Duodenal mucosa (tissue), 2 donors: Measurements from ENCODE around the gene TGFBR2.

Experiments used
- H3K27ac ChIP-seq: one replicate; pipeline ENCODE4 v1.7.0; 2013; ENCODE audit warnings: low read depth, low read length
- H3K27me3 ChIP-seq, 2 donors: one replicate each; pipeline ENCODE4 v1.7.0; 2013; ENCODE audit warnings: low read length in 2 of 2, control low read depth in 1 of 2; ENCODE audit not compliant: insufficient read depth in 2 of 2, control insufficient read depth in 1 of 2
- H3K36me3 ChIP-seq, 2 donors: one replicate each; pipeline ENCODE4 v1.7.0; 2013; ENCODE audit warnings: low read length in 2 of 2, control low read depth in 1 of 2; ENCODE audit not compliant: insufficient read depth in 2 of 2, control insufficient read depth in 1 of 2
- H3K4me1 ChIP-seq, 2 donors: one replicate each; pipeline ENCODE4 v1.7.0; 2013; ENCODE audit warnings: low read length in 2 of 2, control low read depth in 1 of 2; ENCODE audit not compliant: insufficient read depth in 2 of 2, control insufficient read depth in 1 of 2
- H3K4me3 ChIP-seq, 2 donors: one replicate each; pipeline ENCODE4 v1.7.0; 2013; ENCODE audit warnings: low read length in 2 of 2, low read depth in 1 of 2
- H3K9ac ChIP-seq, 2 donors: one replicate each; pipeline ENCODE4 v1.7.0; 2013; ENCODE audit warnings: low read length in 2 of 2, low read depth in 1 of 2
- H3K9me3 ChIP-seq, 2 donors: one replicate each; pipeline ENCODE4 v1.7.0; 2013; ENCODE audit warnings: low read length in 2 of 2, control low read depth in 1 of 2; ENCODE audit not compliant: control insufficient read depth in 1 of 2

Gene TGFBR2

DNA sequence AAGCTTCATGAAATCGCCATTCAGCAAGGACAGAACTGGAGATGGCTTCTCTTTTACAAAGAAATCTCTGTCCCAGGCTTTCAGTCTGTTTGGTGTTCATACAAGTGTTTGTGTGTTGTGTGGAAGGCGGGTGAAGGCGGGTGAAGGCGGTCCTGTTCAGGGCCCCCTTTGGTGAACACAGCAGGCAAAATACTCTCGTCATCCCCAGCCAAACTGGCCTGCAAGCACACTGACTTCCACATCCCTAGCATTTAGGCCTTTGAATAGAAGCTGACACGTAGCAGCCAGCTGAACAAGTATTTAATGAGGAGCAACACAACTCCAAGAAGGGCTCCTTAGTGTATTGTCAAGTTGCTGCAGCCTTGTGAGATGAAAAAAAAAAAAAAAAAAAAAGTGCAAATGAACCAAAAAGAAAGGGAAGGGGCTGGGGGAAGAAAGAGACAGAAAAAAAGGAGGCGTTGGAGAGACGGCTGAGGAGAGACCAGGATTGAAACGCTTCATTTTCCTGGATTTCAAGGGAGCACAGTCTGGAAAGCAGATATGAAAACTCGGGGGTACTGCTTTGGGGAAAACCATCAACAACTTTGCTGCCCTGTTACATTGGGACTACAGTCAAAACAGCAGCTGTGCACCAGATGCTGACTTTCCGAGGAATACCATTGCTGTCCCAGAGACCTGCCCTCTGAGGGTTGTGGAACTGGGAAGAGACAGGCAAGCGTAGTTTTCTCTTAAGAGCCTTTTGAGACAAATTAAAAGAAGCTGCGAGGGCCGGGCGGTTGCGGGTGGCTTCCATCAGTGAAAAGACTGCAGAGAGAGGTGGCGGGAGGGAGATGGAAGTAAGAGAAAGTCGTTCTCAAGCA lies 74.6 kb downstream of the TGFBR2 start:
- Histone ChIP-seq H3K27me3 (no peaks in the 10 kb centered on the region), H3K4me3 (no peak overlapping the region), H3K27ac (no peak overlapping the region), H3K9me3 (no peaks in the 10 kb centered on the region), H3K4me1 (peaks cover 5 to 29% of the 10 kb centered on the region in 2 donors), H3K36me3 (peaks cover 12 to 27% of the 10 kb centered on the region in 2 donors), H3K9ac (no peak overlapping the region)

GRCh38 chr3:30681649-30682211 lies 75.3 kb downstream of the TGFBR2 start:
- Histone ChIP-seq H3K36me3 (peaks cover 11 to 25% of the 10 kb centered on the region in 2 donors), H3K9me3 (no peaks in the 10 kb centered on the region), H3K4me1 (peaks cover 5 to 32% of the 10 kb centered on the region in 2 donors), H3K9ac (no peak overlapping the region), H3K27ac (no peak overlapping the region), H3K4me3 (no peak overlapping the region), H3K27me3 (no peaks in the 10 kb centered on the region)

DNA sequence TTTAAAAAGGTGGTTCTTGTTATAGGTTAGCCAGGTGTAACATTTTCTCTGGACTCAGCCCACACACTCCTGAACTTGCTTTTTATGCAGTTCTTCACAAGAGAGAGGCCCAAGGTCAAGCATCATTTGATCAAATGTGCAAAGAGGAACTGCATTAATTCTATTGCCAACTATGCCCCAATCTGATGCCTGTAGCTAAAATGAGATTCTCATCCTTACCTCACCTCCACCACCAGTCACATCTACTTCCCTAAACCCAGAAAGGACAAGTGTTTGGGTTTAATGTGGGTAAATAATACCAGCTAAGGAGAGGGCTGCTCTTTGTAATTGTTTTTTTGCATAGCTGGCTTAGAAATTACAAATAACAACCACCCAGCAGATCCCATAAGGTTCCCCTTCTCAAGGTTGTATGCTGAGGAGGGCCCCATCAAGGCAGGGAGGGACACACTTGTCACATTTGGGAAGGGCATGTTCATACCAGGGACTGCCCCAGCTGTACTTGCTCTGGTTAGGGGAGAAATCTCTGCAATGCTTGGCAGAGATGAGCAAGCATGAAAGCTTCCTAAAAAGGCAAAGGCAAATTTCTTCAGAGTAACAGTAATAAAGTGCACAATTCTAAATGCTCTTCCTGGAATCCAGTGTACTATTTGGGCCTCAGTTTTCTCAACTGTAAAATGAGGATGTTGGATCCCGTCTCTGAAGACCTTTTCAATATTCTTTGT lies 76.2 kb downstream of the TGFBR2 start:
- H3K4me1 ChIP-seq: peaks cover 5 to 35% of the 10 kb centered on the region in 2 donors
- no peak overlapping the region for H3K4me3 ChIP-seq
- no peaks in the 10 kb centered on the region for H3K27me3 ChIP-seq
- no peak overlapping the region for H3K9ac ChIP-seq
- H3K27ac ChIP-seq: no peak overlapping the region
- H3K9me3 ChIP-seq: no peaks in the 10 kb centered on the region
- H3K36me3 ChIP-seq: peaks cover 8 to 18% of the 10 kb centered on the region in 2 donors

DNA sequence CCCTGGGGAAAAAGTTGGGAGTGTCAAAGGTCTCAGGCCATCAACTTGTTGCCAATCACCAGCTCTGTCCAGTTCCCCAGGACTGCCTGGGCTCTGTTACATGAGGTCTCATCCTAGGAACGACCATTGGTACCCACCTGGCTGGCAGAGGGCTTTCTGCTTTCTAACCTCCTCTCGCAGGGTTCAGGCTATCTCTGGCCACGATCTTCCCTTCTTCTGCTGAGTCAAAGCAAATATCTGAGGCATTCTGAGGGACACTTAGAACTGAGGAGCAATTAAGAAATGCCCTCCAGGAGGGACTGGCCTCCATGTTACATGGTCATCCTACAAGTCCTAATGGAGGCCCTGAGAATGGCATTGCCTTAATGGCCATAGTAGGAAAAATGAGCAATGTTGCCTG lies 77.4 kb downstream of the TGFBR2 start:
- Histone ChIP-seq H3K36me3 (peaks cover 8 to 16% of the 10 kb centered on the region in 2 donors), H3K9me3 (no peaks in the 10 kb centered on the region), H3K4me1 (peaks cover 14 to 44% of the 10 kb centered on the region in 2 donors), H3K9ac (no peak overlapping the region), H3K27ac (no peak overlapping the region), H3K4me3 (no peak overlapping the region), H3K27me3 (no peaks in the 10 kb centered on the region)

DNA sequence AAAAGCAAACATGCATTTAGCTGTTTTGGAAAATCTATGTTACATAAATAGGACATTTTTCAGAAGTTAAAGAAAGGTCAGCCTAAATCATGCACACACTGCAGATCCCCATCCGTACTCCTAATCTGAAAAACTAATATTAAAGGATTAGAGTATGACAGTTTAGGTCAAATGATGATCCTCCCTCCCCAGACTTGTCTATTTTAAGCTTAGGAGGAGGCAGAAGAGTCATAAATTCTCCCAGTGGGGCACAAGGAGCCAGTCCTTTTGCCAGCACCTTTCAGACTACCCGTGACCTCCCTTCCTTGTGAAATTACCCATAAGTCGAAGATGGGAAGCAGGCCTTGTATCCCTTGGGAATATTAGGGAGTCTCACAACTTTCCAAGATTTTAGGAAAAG lies 78.0 kb downstream of the TGFBR2 start:
- H3K36me3 ChIP-seq: peaks cover 2 to 10% of the 10 kb centered on the region in 2 donors

GRCh38 chr3:30685267-30685667 lies 78.9 kb downstream of the TGFBR2 start:
- Histone ChIP-seq H3K9me3 (no peaks in the 10 kb centered on the region), H3K27ac (no peak overlapping the region), H3K4me3 (no peak overlapping the region), H3K4me1 (peaks cover 29 to 59% of the 10 kb centered on the region in 2 donors), H3K36me3 (peaks cover 1 to 12% of the 10 kb centered on the region in 2 donors), H3K9ac (no peak overlapping the region), H3K27me3 (no peaks in the 10 kb centered on the region)

More for the DNA sequence above, 78.0 kb downstream of the TGFBR2 start:
- peaks cover 20 to 50% of the 10 kb centered on the region in 2 donors for H3K4me1 ChIP-seq
- H3K4me3 ChIP-seq: no peak overlapping the region
- H3K27ac ChIP-seq: no peak overlapping the region
- no peaks in the 10 kb centered on the region for H3K27me3 ChIP-seq
- H3K9ac ChIP-seq: no peak overlapping the region
- H3K9me3 ChIP-seq: no peaks in the 10 kb centered on the region

- Histone ChIP-seq H3K27ac (no peak overlapping the region), H3K36me3 (peaks cover 8 to 20% of the 10 kb centered on the region in 2 donors), H3K9ac (no peak overlapping the region), H3K4me1 (peaks cover 33 to 61% of the 10 kb centered on the region in 2 donors), H3K9me3 (no peaks in the 10 kb centered on the region), H3K4me3 (no peak overlapping the region), H3K27me3 (no peaks in the 10 kb centered on the region)
Observed at GRCh38 chr3:30686176-30686575, 79.8 kb downstream of the TGFBR2 start.

DNA sequence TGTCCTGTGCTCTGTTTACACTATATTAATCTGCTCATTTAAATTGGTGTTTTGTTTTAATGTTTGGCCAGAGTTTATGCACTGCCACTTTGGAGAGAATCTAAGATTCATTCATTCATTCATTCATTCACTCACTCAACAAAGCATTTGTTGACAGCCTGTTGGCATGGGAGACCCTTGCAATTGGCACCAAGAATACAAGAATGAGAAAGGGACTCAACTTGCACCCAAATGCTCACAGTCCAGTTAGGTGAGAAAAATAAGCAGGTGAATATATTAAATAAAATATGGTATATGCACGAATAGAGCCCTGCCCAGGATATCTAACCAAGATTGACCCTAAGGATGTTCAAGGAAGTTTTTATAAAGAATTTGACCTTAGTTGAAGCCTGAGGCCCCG lies 80.4 kb downstream of the TGFBR2 start:
- H3K36me3 ChIP-seq: peaks cover 9 to 25% of the 10 kb centered on the region in 2 donors
- no peak overlapping the region for H3K9ac ChIP-seq
- H3K27me3 ChIP-seq: no peaks in the 10 kb centered on the region
- no peak overlapping the region for H3K27ac ChIP-seq
- H3K4me1 ChIP-seq: peaks cover 34 to 58% of the 10 kb centered on the region in 2 donors
- H3K4me3 ChIP-seq: no peak overlapping the region
- H3K9me3 ChIP-seq: no peaks in the 10 kb centered on the region

- Histone ChIP-seq H3K4me3 (no peak overlapping the region), H3K9ac (peak overlapping the region in 1 of 2 donors; percentile 4), H3K27me3 (no peaks in the 10 kb centered on the region), H3K27ac (no peak overlapping the region), H3K9me3 (no peaks in the 10 kb centered on the region), H3K4me1 (peaks cover 29 to 48% of the 10 kb centered on the region in 2 donors), H3K36me3 (peaks cover 19 to 33% of the 10 kb centered on the region in 2 donors)
Observed at GRCh38 chr3:30687930-30688570, 81.6 kb downstream of the TGFBR2 start.
